GM06990 (cell line): Measurements from ENCODE around the gene RNF103.

Experiments
- DNase-seq: peaks from one replicate; pipeline ENCODE4 v3.0.0-alpha.2; 2011; ENCODE audit not compliant: insufficient read length; ENCODE audit errors: extremely low read depth
- H3K27me3 ChIP-seq: replicated peaks from 2 replicates; pipeline ENCODE4 v1.6.0; 2011; ENCODE audit warnings: low read length; ENCODE audit not compliant: control insufficient read depth, insufficient read depth
- H3K36me3 ChIP-seq: 2 replicates; pipeline ENCODE4 v1.5.1; 2011; ENCODE audit warnings: low read length; ENCODE audit not compliant: control insufficient read depth, insufficient read depth
- H3K4me3 ChIP-seq: replicated peaks from 2 replicates; pipeline ENCODE4 v1.5.1; 2011; ENCODE audit warnings: low read depth, mild to moderate bottlenecking, control low read depth, low read length
- CTCF ChIP-seq: IDR thresholded peaks from 2 replicates; pipeline ENCODE4 v1.5.1; 2011; ENCODE audit warnings: low read length, control low read depth, mild to moderate bottlenecking, inconsistent platforms; ENCODE audit not compliant: insufficient read depth, poor library complexity, severe bottlenecking

Gene RNF103

GRCh38 chr2:86562922-86563649 is 60.6 kb downstream of the RNF103 start, which contains the start of gene CHMP3:
TSS of gene CHMP3 (minus strand) at chr2:86563443. CDS start at chr2:86563348, 95 bp downstream.
- H3K27me3 ChIP-seq: no peaks in the 10 kb centered on the region
- peak; percentile 96 for DNase-seq
- H3K36me3 ChIP-seq: no peaks in the 10 kb centered on the region
- H3K4me3 ChIP-seq: peak within 1 kb of the TSS; percentile 93
- TF ChIP-seq CTCF: no peak

GRCh38 chr2:86562485-86562921 is 61.2 kb downstream of the RNF103 start:
- Histone ChIP-seq H3K4me3 (peak overlapping the region; percentile 93), H3K27me3 (no peaks in the 10 kb centered on the region), H3K36me3 (no peaks in the 10 kb centered on the region)
- TF ChIP-seq CTCF: no peak
- DNase-seq: no peak

GRCh38 chr2:86557836-86558235 is 65.8 kb downstream of the RNF103 start:
- no peak overlapping the region for H3K4me3 ChIP-seq
- peaks cover 2% of the 10 kb centered on the region; the same call in 1 of the 2 replicates for H3K36me3 ChIP-seq
- TF ChIP-seq CTCF: no peak
- no peaks in the 10 kb centered on the region for H3K27me3 ChIP-seq
- DNase-seq: no peak

GRCh38 chr2:86556508-86556907 is 67.2 kb downstream of the RNF103 start:
- DNase-seq: no peak
- Histone ChIP-seq H3K4me3 (no peak overlapping the region), H3K36me3 (peaks cover 2% of the 10 kb centered on the region; the same call in 1 of the 2 replicates), H3K27me3 (no peaks in the 10 kb centered on the region)
- no peak for TF ChIP-seq CTCF
